Lower lobe of right lung (tissue), 2 donors: ENCODE measurements around the gene PDZD4. TPM values are rescaled to one million over a fixed set of nuclear protein-coding genes. Genes with fewer than 3 reads are reported as not detected.

ENCODE experiments used
- ATAC-seq, 2 donors: fragments of 200-7000 bp; cut with Tn5 transposase; one replicate each; pipeline ENCODE4 v1.9.1; 2020 to 2022; ENCODE audit warnings: mild to moderate bottlenecking in 2 of 2, moderate library complexity in 2 of 2
- DNase-seq: peaks from one replicate; pipeline ENCODE4 v3.0.0-alpha.2; 2020
- H3K27ac ChIP-seq: fragments of 200-600 bp; one replicate; pipeline ENCODE4 v1.8.0; 2022
- H3K27me3 ChIP-seq: fragments of 200-600 bp; one replicate; pipeline ENCODE4 v1.8.0; 2022; ENCODE audit warnings: low read depth
- H3K36me3 ChIP-seq: fragments of 200-600 bp; one replicate; pipeline ENCODE4 v1.8.0; 2022; ENCODE audit warnings: mild to moderate bottlenecking
- H3K4me1 ChIP-seq: fragments of 200-600 bp; one replicate; pipeline ENCODE4 v1.8.0; 2022
- H3K4me3 ChIP-seq: fragments of 200-600 bp; one replicate; pipeline ENCODE4 v1.8.0; 2022; ENCODE audit warnings: mild to moderate bottlenecking
- H3K9me3 ChIP-seq: fragments of 200-600 bp; one replicate; pipeline ENCODE4 v1.8.0; 2022
- intact Hi-C: fragments of 100-400 bp; cut with DNase I; formaldehyde crosslinking; loops from one replicate; pipeline ENCODE4 v1.11.0; 2022
- total RNA-seq: library from RNA; stranded (reverse); fragmentation: NEBNext Ultra II Directional; extraction: Animal tissue kit (Norgen Biotek cat#: 25700); gene quantifications from one replicate; pipeline ENCODE4 v1.2.1, GENCODE V29; 2021
- TF ChIP-seq, protein P1 (sequence below): fragments of 200-600 bp; IDR thresholded peaks from one replicate; pipeline ENCODE4 v1.8.0; 2022; ENCODE audit warnings: antibody characterized with exemption, mild to moderate bottlenecking
- donor health status: DM: no; HTN: yes; CAD: no; lungs with severe emphysema.

The PDZD4 gene
- total RNA-seq, 1 donor from 2014 or later = 8.5 TPM

DNA sequence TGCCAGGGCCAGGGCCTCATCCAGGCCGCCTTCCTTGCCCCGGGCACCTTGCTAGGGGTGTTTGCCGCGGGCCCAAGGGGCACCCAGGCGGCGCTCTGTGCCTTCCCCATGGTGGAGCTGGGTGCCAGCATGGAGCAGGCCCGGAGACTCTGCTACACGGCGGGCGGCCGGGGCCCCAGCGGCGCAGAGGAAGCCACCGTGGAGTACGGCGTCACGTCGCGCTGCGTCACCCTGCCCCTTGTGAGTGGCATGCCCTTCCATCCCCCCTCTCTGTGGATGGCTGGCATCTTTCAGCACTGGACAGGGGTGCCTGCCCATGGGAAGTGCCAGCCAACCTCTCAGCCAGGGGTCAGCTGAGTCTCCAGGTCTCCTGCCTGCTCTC lies 62.7 kb downstream of the PDZD4 start:
- Histone ChIP-seq H3K9me3 (no peaks in the 10 kb centered on the region), H3K4me3 (no peak overlapping the region), H3K4me1 (no peaks in the 10 kb centered on the region), H3K36me3 (no peaks in the 10 kb centered on the region), H3K27ac (no peak overlapping the region), H3K27me3 (no peaks in the 10 kb centered on the region)
- no peak for ATAC-seq
- DNase-seq = no peak
- TF ChIP-seq, protein P1, sequence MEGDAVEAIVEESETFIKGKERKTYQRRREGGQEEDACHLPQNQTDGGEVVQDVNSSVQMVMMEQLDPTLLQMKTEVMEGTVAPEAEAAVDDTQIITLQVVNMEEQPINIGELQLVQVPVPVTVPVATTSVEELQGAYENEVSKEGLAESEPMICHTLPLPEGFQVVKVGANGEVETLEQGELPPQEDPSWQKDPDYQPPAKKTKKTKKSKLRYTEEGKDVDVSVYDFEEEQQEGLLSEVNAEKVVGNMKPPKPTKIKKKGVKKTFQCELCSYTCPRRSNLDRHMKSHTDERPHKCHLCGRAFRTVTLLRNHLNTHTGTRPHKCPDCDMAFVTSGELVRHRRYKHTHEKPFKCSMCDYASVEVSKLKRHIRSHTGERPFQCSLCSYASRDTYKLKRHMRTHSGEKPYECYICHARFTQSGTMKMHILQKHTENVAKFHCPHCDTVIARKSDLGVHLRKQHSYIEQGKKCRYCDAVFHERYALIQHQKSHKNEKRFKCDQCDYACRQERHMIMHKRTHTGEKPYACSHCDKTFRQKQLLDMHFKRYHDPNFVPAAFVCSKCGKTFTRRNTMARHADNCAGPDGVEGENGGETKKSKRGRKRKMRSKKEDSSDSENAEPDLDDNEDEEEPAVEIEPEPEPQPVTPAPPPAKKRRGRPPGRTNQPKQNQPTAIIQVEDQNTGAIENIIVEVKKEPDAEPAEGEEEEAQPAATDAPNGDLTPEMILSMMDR = no peak
- intact Hi-C loops = loop anchor here (10.0 kb wide), 1 partner anchor 187 kb away; no protein-coding TSS in a partner anchor

DNA sequence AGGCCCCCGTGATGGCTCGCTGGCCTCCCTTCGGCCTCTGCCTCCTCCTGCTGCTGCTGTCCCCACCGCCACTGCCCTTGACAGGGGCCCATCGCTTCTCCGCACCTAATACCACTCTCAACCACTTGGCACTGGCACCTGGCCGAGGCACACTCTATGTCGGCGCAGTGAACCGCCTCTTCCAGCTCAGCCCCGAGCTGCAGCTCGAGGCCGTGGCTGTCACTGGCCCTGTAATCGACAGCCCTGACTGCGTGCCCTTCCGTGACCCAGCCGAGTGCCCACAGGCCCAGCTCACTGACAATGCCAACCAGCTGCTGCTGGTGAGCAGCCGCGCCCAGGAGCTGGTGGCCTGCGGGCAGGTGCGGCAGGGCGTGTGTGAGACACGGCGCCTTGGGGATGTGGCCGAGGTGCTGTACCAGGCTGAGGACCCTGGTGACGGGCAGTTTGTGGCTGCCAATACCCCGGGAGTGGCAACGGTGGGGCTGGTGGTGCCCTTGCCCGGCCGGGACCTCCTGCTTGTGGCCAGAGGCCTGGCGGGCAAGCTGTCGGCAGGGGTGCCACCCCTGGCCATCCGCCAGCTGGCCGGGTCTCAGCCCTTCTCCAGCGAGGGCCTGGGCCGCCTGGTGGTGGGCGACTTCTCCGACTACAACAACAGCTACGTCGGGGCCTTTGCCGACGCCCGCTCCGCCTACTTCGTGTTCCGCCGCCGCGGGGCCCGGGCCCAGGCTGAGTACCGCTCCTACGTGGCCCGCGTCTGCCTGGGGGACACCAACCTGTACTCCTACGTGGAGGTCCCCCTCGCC lies 63.3 kb downstream of the PDZD4 start:
- no peak overlapping the region for H3K4me3 ChIP-seq
- DNase-seq (peak; percentile 22), ATAC-seq (no peak)
- intact Hi-C loops = loop anchor here (10.0 kb wide), 1 partner anchor 188 kb away; no protein-coding TSS in a partner anchor
- H3K9me3 ChIP-seq = no peaks in the 10 kb centered on the region
- H3K27me3 ChIP-seq = no peaks in the 10 kb centered on the region
- TF ChIP-seq, protein P1 = no peak
- H3K4me1 ChIP-seq = no peaks in the 10 kb centered on the region
- no peak overlapping the region for H3K27ac ChIP-seq
- H3K36me3 ChIP-seq = no peaks in the 10 kb centered on the region

DNA sequence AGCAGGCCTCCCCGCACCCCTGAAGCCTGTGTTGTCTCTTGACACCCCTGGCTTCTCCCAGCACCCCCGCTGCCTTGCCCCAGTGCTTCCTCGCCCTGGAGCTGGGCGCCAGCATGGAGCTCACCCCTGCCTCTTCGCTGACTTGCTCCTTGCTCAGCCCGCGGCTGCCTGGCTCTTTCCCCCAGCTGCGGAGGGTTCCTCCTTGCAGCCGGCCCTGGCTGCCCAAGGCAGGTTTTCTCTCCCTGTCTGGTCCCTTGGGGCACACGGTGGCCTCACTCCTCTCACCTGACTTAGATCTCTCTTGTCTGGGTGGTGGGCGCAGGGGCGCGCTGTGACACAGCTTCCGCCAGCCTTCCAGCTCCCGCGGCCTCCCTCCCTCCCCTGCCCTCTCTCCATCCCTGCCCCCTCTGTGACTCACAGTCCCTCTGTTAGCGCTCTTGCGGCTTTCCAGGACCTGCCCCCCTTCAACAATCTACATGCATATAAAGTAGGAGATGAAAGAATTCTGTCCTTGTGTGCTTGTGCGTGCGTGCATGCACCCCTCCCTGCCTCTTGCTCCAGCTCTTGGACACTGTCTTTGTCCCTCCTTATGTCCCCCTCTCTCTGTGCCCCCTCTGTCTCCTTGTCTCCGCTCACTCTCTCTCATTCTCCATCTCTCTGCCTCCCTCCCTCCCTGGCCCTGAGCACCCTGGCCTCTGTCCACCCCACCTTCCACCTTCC lies 64.1 kb downstream of the PDZD4 start:
- intact Hi-C loops = loop anchor here (10.0 kb wide), 1 partner anchor 189 kb away; no protein-coding TSS in a partner anchor
- no peak for ATAC-seq
- peak overlapping the region; percentile 17 for H3K4me3 ChIP-seq
- no peaks in the 10 kb centered on the region for H3K9me3 ChIP-seq
- H3K4me1 ChIP-seq = no peaks in the 10 kb centered on the region
- no peaks in the 10 kb centered on the region for H3K36me3 ChIP-seq
- no peak overlapping the region for H3K27ac ChIP-seq
- no peaks in the 10 kb centered on the region for H3K27me3 ChIP-seq
- TF ChIP-seq, protein P1 = no peak
- DNase-seq = peak; percentile 30

DNA sequence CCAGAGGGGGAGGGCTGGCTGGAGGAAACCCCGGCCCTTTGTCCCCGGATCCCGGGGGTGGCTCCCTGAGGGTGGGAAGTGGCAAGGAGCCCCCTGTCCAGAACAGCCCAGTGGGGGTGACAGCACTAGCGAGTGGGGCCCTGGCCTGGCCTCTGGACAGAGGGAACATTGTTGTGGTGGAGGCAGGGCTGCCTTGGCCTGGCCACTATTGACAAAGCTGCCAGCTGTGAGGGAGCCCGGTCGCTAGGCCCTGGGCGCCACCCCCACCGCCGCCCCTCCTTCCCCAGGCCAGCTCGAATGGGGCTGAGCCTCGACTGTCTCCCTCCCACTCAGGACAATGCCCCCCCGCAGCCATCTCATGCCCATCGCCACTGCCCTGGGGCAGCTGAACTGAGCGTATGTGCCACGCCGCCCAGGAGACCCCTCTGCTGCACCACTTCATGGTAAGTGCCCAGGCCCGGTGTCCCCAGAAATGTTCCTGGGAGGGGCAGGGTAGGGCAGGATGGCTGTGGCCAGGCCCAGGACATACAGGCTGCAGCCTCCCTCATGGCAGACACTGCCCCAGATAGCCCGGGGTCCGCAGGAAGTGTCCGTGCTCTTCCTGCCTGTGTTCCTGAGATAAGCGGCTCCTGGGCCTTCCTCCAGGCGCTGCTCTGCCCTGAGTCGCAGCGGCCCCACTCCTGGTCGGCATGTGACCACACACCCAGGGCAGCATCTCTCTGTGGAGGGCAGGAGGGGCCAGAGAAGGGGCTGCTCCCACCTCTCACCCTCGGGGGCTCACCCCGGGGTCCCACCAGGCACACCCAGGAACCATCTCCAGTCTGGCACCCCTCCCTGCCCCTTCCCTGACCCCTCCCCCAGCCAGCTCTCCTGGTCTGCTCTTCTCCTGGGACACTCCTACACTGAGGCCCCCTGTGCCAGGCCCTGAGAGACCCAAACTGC lies 64.9 kb downstream of the PDZD4 start:
- no peaks in the 10 kb centered on the region for H3K4me1 ChIP-seq
- H3K36me3 ChIP-seq = no peaks in the 10 kb centered on the region
- DNase-seq (peak; percentile 32), ATAC-seq (peak; percentile 4 to 13)
- intact Hi-C loops = loop anchor here (10.0 kb wide), 1 partner anchor 189 kb away; no protein-coding TSS in a partner anchor
- peak overlapping the region; percentile 17 for H3K4me3 ChIP-seq
- no peaks in the 10 kb centered on the region for H3K27me3 ChIP-seq
- no peaks in the 10 kb centered on the region for H3K9me3 ChIP-seq
- TF ChIP-seq, protein P1 = no peak
- H3K27ac ChIP-seq = peak overlapping the region; percentile 53

DNA sequence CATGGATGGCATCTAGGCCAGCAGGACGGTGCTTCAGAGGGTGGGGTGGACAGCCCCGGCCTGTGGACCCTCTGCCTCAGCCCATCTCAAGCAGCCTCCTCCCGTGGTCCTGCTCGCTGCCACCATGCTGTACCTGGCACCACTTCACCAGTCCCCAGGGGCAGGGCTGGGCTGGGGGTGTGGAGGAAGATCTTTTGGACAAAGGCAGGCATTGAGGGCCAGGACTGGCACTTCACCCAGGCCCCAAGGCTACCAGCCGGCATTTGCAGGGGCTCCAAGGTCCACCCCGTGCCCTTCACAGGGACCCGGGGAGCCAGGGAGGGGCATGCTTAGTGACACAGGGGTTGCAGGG lies 65.6 kb downstream of the PDZD4 start:
- intact Hi-C loops = loop anchor here (10.0 kb wide), 1 partner anchor 190 kb away; no protein-coding TSS in a partner anchor
- H3K4me3 ChIP-seq = peak overlapping the region; percentile 21
- no peaks in the 10 kb centered on the region for H3K4me1 ChIP-seq
- no peaks in the 10 kb centered on the region for H3K9me3 ChIP-seq
- no peak for ATAC-seq
- no peaks in the 10 kb centered on the region for H3K27me3 ChIP-seq
- H3K36me3 ChIP-seq = no peaks in the 10 kb centered on the region
- TF ChIP-seq, protein P1 = no peak
- peak overlapping the region; percentile 53 for H3K27ac ChIP-seq
- peak; percentile 24 for DNase-seq
